Measurements from ENCODE around the gene ZNF200.

ZNF200 gene

GRCh38 chr16:3175157-3176093 lies 59.5 kb downstream of the ZNF200 start:
- no peak for DNase-seq (ENCODE audit: low read depth)

DNA sequence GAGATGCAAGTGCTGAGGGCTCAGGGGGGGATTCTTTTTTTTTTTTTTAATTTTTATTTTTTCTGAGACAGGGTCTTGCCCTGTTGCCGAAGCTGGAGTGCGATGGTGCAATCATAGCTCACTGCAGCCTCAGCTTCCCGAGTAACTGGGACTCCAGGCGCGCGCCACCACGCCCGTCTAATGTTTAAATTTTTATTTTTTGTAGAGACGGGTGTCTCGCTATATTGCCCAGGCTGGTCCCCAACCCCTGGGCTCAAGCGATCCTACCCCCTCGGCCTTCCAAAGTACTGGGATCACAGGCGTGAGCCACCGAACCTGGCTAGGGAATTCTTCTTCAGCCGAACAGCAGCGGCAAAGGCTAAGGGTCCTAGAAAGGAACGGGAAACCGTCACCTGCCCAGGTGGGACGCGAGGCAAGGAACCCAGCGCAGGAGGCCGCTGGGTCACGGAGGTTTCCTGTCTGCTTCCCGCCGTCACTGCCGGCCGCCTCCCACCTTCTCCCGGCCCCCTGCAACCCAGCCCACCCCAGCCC lies 60.3 kb downstream of the ZNF200 start:
- DNase-seq (ENCODE audit: low read depth): no peak

GRCh38 chr16:3173892-3174617 lies 60.9 kb downstream of the ZNF200 start:
- DNase-seq (ENCODE audit: low read depth): no peak

Measured in non-pigmented ciliary epithelial cell (primary cell).